ENCODE results near the gene TOP3A. TPM values are rescaled to one million over a fixed set of nuclear protein-coding genes. Genes with fewer than 3 reads are reported as not detected.

TOP3A gene
- total and polyA plus RNA-seq, 11 donors = 9.4 to 26.1 (median 12.8) TPM

DNA sequence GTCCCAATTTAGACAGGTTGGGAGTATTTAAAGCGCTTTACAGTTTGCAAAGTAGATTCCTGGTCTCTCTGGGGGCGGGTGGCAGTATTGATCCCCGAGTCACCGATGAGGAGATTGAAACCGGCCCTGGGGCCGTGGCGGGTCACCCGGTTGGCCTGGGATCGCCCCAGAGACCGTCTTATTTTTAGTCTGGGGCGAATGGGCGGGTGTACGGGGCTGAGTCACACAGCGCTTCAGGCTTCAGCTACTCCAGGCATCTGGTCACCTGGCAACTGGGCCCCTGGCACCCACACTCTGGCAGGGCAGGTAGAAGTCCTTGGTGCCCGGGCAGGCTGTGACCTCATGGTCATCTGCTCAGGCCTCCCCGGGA, 53.7 kb downstream of the TOP3A start:
- peaks cover 0 to 40% (median 36%) of the 10 kb centered on the region in 9 donors for H3K36me3 ChIP-seq
- H3K9me3 ChIP-seq = no peaks in the 10 kb centered on the region
- peaks cover 6 to 58% (median 49%) of the 10 kb centered on the region in 12 donors for H3K4me1 ChIP-seq
- DNase-seq = peak; percentile 84 to 92 (median 85)
- peak in 1 of 2 donors; percentile 6 for TF ChIP-seq POLR2A (IDR thresholded peaks at IDR 0.05)
- TF ChIP-seq, protein P1, sequence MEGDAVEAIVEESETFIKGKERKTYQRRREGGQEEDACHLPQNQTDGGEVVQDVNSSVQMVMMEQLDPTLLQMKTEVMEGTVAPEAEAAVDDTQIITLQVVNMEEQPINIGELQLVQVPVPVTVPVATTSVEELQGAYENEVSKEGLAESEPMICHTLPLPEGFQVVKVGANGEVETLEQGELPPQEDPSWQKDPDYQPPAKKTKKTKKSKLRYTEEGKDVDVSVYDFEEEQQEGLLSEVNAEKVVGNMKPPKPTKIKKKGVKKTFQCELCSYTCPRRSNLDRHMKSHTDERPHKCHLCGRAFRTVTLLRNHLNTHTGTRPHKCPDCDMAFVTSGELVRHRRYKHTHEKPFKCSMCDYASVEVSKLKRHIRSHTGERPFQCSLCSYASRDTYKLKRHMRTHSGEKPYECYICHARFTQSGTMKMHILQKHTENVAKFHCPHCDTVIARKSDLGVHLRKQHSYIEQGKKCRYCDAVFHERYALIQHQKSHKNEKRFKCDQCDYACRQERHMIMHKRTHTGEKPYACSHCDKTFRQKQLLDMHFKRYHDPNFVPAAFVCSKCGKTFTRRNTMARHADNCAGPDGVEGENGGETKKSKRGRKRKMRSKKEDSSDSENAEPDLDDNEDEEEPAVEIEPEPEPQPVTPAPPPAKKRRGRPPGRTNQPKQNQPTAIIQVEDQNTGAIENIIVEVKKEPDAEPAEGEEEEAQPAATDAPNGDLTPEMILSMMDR (IDR thresholded peaks at IDR 0.05) = no peak
- intact Hi-C loops (cut with DNase I) = loop anchor here in 7 of 10 donors (2.0 to 10.0 kb wide), 6 partner anchors 14 to 78 kb away; partner anchors contain the start of genes TOP3A (in 4 of the 7), SMCR8 (in 3 of the 7), ALKBH5 (in 1 of the 7) and LLGL1 (in 1 of the 7)
- H3K27ac ChIP-seq = peak overlapping the region; percentile 78 to 99 (median 95)
- H3K27me3 ChIP-seq = no peaks in the 10 kb centered on the region
- WGBS, 4 donors = 0 to 5% (median 2%) methylated on average over 7 to 16 of the region's 16 CpGs
- H3K4me3 ChIP-seq = peak overlapping the region; percentile 58 to 94 (median 84)
- ATAC-seq = peak; percentile 59 to 75 (median 68)

GRCh38 chr17:18260332-18261145, 54.3 kb downstream of the TOP3A start, which contains the start of gene MIEF2:
TSS of gene MIEF2 (plus strand) at chr17:18260662. CDS start at chr17:18262721, 2,059 bp downstream.
- H3K36me3 ChIP-seq = peaks cover 0 to 40% (median 36%) of the 10 kb centered on the region in 9 donors
- peak within 1 kb of the TSS; percentile 58 to 94 (median 84) for H3K4me3 ChIP-seq
- H3K27me3 ChIP-seq = no peaks in the 10 kb centered on the region
- intact Hi-C loops (cut with DNase I) = loop anchor here in 7 of 10 donors (2.0 to 10.0 kb wide), 6 partner anchors 14 to 78 kb away; partner anchors contain the start of genes TOP3A (in 4 of the 7), SMCR8 (in 3 of the 7), ALKBH5 (in 1 of the 7) and LLGL1 (in 1 of the 7)
- peak within 1 kb of the TSS; percentile 78 to 99 (median 95) for H3K27ac ChIP-seq
- ATAC-seq (peak; percentile 82 to 87 (median 87)), DNase-seq (peak; percentile 97 to 98 (median 97))
- 0 to 1% (median 0%) methylated on average over 23 to 72 of the region's 72 CpGs for WGBS, 4 donors
- TF ChIP-seq, protein P1 (IDR thresholded peaks at IDR 0.05) = no peak
- TF ChIP-seq POLR2A (IDR thresholded peaks at IDR 0.05) = peak; percentile 30 to 62
- H3K9me3 ChIP-seq = no peaks in the 10 kb centered on the region
- peaks cover 6 to 62% (median 50%) of the 10 kb centered on the region in 12 donors for H3K4me1 ChIP-seq

GRCh38 chr17:18259621-18260331, 55.0 kb downstream of the TOP3A start:
- peak overlapping the region; percentile 78 to 99 (median 95) for H3K27ac ChIP-seq
- TF ChIP-seq, protein P1 (IDR thresholded peaks at IDR 0.05) = no peak
- no peak for DNase-seq

More at GRCh38 chr17:18259621-18260331, 55.0 kb downstream of the TOP3A start:
- peaks cover 0 to 40% (median 36%) of the 10 kb centered on the region in 9 donors for H3K36me3 ChIP-seq
- no peak for ATAC-seq
- no peaks in the 10 kb centered on the region for H3K9me3 ChIP-seq
- H3K27me3 ChIP-seq = no peaks in the 10 kb centered on the region
- WGBS, 4 donors = 65 to 71% (median 68%) methylated on average over 16 to 22 of the region's 22 CpGs
- peak overlapping the region; percentile 58 to 94 (median 84) for H3K4me3 ChIP-seq
- intact Hi-C loops (cut with DNase I) = loop anchor here in 8 of 10 donors (2.0 to 10.0 kb wide), 8 partner anchors 13 to 77 kb away; partner anchors contain the start of genes TOP3A (in 5 of the 8), SMCR8 (in 4 of the 8), ALKBH5 (in 2 of the 8) and LLGL1 (in 2 of the 8)
- H3K4me1 ChIP-seq = peaks cover 6 to 62% (median 50%) of the 10 kb centered on the region in 12 donors
